BE2C (cell line): ENCODE measurements around the gene DYNC1I2. TPM values are rescaled to one million over a fixed set of nuclear protein-coding genes. Genes with fewer than 3 reads are reported as not detected.

Experiments used
- DNase-seq: peaks from one replicate; pipeline ENCODE4 v3.0.0-alpha.2; 2020
- H3K27me3 ChIP-seq: fragments of 250-450 bp; sonication (Bioruptor Pico); 2 replicates; pipeline ENCODE4 v1.5.1; 2020; ENCODE audit warnings: mild to moderate bottlenecking
- H3K36me3 ChIP-seq: fragments of 250-450 bp; sonication (Bioruptor Pico); 2 replicates; pipeline ENCODE4 v1.5.1; 2020; ENCODE audit warnings: mild to moderate bottlenecking
- H3K4me1 ChIP-seq: fragments of 250-450 bp; sonication (Bioruptor Pico); 2 replicates; pipeline ENCODE4 v1.5.1; 2020
- H3K4me3 ChIP-seq: 2 replicates; pipeline ENCODE4 v1.5.1; 2011; ENCODE audit warnings: low read depth, low read length
- H3K9me3 ChIP-seq: fragments of 250-450 bp; sonication (Bioruptor Pico); 2 replicates; pipeline ENCODE4 v1.5.1; 2020
- polyA plus RNA-seq: library from polyadenylated mRNA; unstranded; fragments of >200 nt; gene quantifications from one replicate; pipeline ENCODE4 v1.2.1, GENCODE V29; 2012; ENCODE audit warnings: low read depth, missing spikeins; ENCODE audit not compliant: insufficient read length, insufficient read depth
- TF ChIP-seq, protein P1 (sequence below): IDR thresholded peaks from 2 replicates; pipeline ENCODE4 v1.5.1; 2012; ENCODE audit warnings: mild to moderate bottlenecking, low read depth, low read length

DYNC1I2 gene
- polyA plus RNA-seq = 17.5 TPM

DNA sequence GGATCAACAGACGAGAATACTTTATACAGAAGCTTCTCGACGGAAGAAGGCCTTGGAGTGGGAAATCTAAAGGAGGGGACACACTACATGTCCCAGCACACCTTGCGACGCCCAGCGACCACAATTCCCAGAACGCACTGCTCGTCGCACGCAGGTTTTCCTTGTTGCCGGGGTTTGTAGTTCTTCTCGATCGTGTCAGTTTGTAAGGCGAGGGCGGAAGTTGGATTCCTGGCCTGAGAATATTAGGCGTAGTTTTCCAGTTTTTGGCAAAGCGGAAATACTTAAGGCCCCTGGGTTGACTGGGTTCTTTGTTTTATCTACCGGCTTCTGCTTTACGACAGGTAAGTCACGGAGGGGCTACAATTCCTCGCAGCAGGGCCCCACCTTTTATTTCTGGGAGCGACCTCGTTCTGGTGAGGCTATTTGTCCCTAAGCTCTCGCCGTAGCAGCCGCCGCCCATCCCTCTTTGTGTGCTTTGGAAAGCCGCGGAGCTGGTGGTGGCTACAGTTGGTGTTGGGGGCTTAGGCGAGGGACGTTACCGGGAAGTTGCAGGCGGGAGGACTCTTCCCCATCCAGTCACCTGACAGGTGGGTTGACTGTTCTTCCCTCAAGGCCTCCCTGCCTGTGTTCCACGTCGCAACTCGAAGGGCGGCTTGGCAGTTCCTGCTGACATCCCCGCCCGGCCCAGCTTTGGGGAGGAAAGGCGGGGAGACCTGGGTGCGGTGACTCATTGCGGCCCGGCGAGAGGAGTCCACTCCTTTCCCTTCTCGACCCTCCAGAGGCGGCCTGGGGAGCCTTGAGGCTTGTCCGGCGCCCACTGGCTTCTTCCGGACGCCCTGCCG is at the start of gene DYNC1I2:
Gene DYNC1I2 (plus strand): TSS at position 183 of the 842 bp plus-strand sequence. CDS start 2,687 bp downstream, outside the sequence.
- peak; percentile 79 for DNase-seq
- H3K9me3 ChIP-seq = no peaks in the 10 kb centered on the region
- H3K36me3 ChIP-seq = no peaks in the 10 kb centered on the region
- peak within 1 kb of the TSS; percentile 88 for H3K4me3 ChIP-seq
- no peaks in the 10 kb centered on the region for H3K27me3 ChIP-seq
- H3K4me1 ChIP-seq = no peaks in the 10 kb centered on the region
- TF ChIP-seq, protein P1, sequence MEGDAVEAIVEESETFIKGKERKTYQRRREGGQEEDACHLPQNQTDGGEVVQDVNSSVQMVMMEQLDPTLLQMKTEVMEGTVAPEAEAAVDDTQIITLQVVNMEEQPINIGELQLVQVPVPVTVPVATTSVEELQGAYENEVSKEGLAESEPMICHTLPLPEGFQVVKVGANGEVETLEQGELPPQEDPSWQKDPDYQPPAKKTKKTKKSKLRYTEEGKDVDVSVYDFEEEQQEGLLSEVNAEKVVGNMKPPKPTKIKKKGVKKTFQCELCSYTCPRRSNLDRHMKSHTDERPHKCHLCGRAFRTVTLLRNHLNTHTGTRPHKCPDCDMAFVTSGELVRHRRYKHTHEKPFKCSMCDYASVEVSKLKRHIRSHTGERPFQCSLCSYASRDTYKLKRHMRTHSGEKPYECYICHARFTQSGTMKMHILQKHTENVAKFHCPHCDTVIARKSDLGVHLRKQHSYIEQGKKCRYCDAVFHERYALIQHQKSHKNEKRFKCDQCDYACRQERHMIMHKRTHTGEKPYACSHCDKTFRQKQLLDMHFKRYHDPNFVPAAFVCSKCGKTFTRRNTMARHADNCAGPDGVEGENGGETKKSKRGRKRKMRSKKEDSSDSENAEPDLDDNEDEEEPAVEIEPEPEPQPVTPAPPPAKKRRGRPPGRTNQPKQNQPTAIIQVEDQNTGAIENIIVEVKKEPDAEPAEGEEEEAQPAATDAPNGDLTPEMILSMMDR = no peak

DNA sequence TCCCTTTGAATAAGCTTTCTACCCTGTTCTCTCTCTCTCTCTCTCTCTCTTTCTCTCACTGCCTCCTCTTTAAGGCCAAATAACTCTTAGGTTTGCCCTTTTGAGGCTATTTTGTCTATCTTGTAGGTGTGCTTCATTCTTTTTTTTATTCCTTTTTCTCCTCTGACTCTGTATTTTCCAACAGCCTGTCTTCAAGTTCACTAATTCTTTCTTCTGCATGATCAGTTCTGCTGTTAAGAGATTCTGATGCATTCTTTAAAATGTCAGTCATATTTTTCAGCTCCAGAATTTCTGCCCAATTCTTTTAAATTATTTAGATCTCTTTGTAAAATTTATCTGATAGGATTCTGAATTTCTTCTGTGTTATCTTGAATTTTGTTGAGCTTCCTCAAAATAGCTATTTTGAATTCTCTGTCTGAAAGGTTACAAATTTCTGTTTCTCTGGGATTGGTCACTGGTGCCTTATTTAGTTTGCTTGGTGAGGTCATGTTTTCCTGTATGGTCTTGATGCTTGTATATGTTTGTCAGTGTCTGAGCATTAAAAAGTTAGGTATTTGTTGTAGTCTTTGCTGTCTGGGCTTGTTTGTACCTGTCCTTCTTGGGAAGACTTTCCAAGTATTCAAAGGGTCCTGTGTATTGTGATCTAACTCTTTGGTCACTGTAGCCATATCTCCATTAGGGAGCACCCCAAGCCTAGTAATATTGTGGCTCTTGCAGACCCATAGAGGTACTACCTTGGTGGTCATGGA is 35.4 kb upstream of the DYNC1I2 start:
- Histone ChIP-seq H3K27me3 (no peaks in the 10 kb centered on the region), H3K9me3 (no peaks in the 10 kb centered on the region), H3K4me3 (no peak overlapping the region), H3K4me1 (no peaks in the 10 kb centered on the region), H3K36me3 (no peaks in the 10 kb centered on the region)
- TF ChIP-seq, protein P1 = no peak
- no peak for DNase-seq

- no peaks in the 10 kb centered on the region for H3K36me3 ChIP-seq
- DNase-seq = no peak
- TF ChIP-seq, protein P1 = no peak
- H3K4me1 ChIP-seq = no peaks in the 10 kb centered on the region
- H3K4me3 ChIP-seq = no peak overlapping the region
- H3K27me3 ChIP-seq = no peaks in the 10 kb centered on the region
- no peaks in the 10 kb centered on the region for H3K9me3 ChIP-seq
These were observed 34.9 kb upstream of the DYNC1I2 start for GRCh38 chr2:171652416-171652785.

- TF ChIP-seq, protein P1 = no peak
- Histone ChIP-seq H3K9me3 (no peaks in the 10 kb centered on the region), H3K27me3 (peaks cover 6% of the 10 kb centered on the region; the same call in 1 of the 2 replicates), H3K36me3 (no peaks in the 10 kb centered on the region), H3K4me3 (no peak overlapping the region), H3K4me1 (no peaks in the 10 kb centered on the region)
- no peak for DNase-seq
These were observed 31.7 kb upstream of the DYNC1I2 start for GRCh38 chr2:171655586-171655985.

GRCh38 chr2:171667041-171667440 is 20.2 kb upstream of the DYNC1I2 start:
- no peaks in the 10 kb centered on the region for H3K4me1 ChIP-seq
- TF ChIP-seq, protein P1 = no peak
- no peaks in the 10 kb centered on the region for H3K36me3 ChIP-seq
- no peak for DNase-seq
- H3K9me3 ChIP-seq = no peaks in the 10 kb centered on the region
- H3K4me3 ChIP-seq = no peak overlapping the region
- peaks cover 5% of the 10 kb centered on the region for H3K27me3 ChIP-seq
